Measurements from ENCODE around the gene KCTD8.

- no peak for TF ChIP-seq POLR2A (IDR thresholded peaks at IDR 0.05; ENCODE audit: extremely low read depth, insufficient read length)
- TF ChIP-seq CTCF (IDR thresholded peaks at IDR 0.05; ENCODE audit: low read depth, low read length) = no peak
- TF ChIP-seq MAX (IDR thresholded peaks at IDR 0.05; ENCODE audit: low read depth, low read length) = no peak
Observed at GRCh38 chr4:44446801-44447562, 1.6 kb downstream of the KCTD8 start.
